Measurements from ENCODE around the gene IDH3G.
"Not testable (repeated sequence)": the region's sequence is repeated elsewhere in the genome, so short reads cannot be mapped to it uniquely, and the experiment has no call there.

IDH3G gene

GRCh38 chrX:153762626-153763173 is 31.5 kb downstream of the IDH3G start:
- DNase-seq (ENCODE audit: low spot score) = no peak

- no peak for DNase-seq (ENCODE audit: low spot score)
These were observed 32.3 kb downstream of the IDH3G start for GRCh38 chrX:153761863-153762262.

- DNase-seq (ENCODE audit: low spot score) = no peak
These were observed 39.0 kb downstream of the IDH3G start for GRCh38 chrX:153755136-153755535.

GRCh38 chrX:153750127-153750774 is 43.9 kb downstream of the IDH3G start:
- no peak for DNase-seq (ENCODE audit: low spot score)

GRCh38 chrX:153749017-153749416 is 45.2 kb downstream of the IDH3G start:
- not testable (repeated sequence) for DNase-seq (ENCODE audit: low spot score)

GRCh38 chrX:153746991-153747390 is 47.2 kb downstream of the IDH3G start:
- not testable (repeated sequence) for DNase-seq (ENCODE audit: low spot score)

- no peak for DNase-seq (ENCODE audit: low spot score)
These were observed 47.8 kb downstream of the IDH3G start for GRCh38 chrX:153746359-153746758.

- DNase-seq (ENCODE audit: low spot score) = not testable (repeated sequence)
These were observed 49.1 kb downstream of the IDH3G start for GRCh38 chrX:153745067-153745433.

- DNase-seq (ENCODE audit: low spot score) = no peak
These were observed 49.7 kb downstream of the IDH3G start for GRCh38 chrX:153744210-153745066.

GRCh38 chrX:153743468-153744209 is 50.5 kb downstream of the IDH3G start:
- DNase-seq (ENCODE audit: low spot score) = not testable (repeated sequence)

- not testable (repeated sequence) for DNase-seq (ENCODE audit: low spot score)
These were observed 51.2 kb downstream of the IDH3G start for GRCh38 chrX:153742796-153743467.

GRCh38 chrX:153742111-153742510 is 52.1 kb downstream of the IDH3G start:
- DNase-seq (ENCODE audit: low spot score) = not testable (repeated sequence)

- DNase-seq (ENCODE audit: low spot score) = no peak
These were observed 52.7 kb downstream of the IDH3G start for GRCh38 chrX:153741446-153741845.

GRCh38 chrX:153740631-153741222 is 53.4 kb downstream of the IDH3G start:
- no peak for DNase-seq (ENCODE audit: low spot score)

GRCh38 chrX:153739754-153740486 is 54.3 kb downstream of the IDH3G start:
- DNase-seq (ENCODE audit: low spot score) = no peak

- no peak for DNase-seq (ENCODE audit: low spot score)
These were observed 56.0 kb downstream of the IDH3G start for GRCh38 chrX:153738056-153738605.

- DNase-seq (ENCODE audit: low spot score) = no peak
These were observed 57.2 kb downstream of the IDH3G start for GRCh38 chrX:153736871-153737441.

- DNase-seq (ENCODE audit: low spot score) = no peak
These were observed 57.9 kb downstream of the IDH3G start for GRCh38 chrX:153736071-153736820.

Measured in CD4-positive, alpha-beta T cell treated with Interleukin-15 for 4 hours (primary cell).